ENCODE results near the gene PAM.

The PAM gene

DNA sequence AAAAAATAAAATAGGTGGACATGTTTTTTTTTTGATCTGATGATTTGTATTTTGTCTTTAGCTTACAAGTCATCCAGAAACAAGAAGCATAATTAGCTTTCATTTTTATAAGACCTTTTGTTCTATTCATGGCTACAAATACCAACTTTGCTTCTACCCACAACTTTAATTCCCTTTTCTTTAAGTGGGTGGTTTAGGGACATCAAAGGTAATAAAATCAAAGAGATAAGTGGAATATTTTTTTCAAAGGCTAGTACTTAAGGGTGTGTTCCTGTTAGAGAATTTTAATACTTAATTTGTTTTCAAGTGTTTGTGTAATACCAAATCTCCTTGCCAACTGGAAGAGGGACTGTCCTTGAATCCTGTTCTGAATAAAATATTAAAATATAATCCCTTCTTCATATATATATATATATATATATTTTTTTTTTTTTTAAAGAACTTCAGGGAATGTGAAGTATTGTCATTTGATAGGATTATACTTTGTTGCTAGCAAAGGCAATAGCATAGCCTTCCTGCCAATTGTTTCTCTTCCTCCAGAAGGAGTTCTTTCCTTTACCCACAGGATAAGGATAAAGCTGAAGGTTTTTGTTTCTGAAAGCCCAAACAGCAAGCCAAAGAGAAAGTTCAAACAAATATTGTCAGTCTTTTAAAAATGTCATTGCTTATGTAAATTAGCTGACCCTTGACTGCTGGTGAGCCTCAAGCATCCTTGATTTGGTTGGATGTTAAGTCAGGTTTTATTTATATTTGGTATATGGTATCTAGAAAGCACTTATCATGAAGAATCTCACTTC, 108.9 kb downstream of the PAM start:
- peak; percentile 54 for DNase-seq

DNA sequence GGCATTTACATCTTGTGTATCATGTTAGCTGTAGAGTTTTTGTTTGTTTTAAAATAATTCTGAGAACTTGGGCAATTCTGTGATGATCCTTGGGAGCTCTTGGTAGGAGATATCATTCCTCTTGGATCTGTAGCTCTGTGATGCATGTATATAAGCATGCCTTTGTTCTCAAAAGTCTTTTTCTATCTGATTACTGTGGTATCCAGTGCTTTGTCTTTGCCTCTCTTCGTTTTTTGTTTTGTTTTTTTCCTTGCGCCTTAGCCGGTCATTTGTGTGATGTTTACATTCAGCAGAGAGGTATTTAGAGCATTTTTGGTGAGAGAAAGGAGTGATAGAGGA, 110.0 kb downstream of the PAM start:
- DNase-seq, result no peak

GRCh38 chr5:102865510-102866236, 110.6 kb downstream of the PAM start:
- no peak for DNase-seq

DNA sequence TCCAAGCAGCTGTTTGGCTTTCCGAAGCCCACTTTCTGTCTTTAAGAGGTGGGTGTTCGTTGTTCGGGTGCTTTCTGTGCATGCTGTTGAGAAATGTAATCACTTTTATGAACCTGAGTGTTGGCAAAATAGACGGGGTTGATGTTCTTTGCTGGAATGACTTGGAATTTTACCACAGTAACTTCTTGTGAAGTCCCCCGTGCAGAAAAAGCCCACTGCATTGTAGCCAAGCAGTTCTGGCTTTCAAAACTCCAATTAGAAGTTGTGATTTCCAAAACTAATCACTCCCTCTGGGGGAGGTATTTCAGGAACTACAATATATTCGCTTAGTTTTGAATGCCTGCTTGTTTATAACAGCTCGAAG, 111.1 kb downstream of the PAM start:
- DNase-seq, result no peak

DNA sequence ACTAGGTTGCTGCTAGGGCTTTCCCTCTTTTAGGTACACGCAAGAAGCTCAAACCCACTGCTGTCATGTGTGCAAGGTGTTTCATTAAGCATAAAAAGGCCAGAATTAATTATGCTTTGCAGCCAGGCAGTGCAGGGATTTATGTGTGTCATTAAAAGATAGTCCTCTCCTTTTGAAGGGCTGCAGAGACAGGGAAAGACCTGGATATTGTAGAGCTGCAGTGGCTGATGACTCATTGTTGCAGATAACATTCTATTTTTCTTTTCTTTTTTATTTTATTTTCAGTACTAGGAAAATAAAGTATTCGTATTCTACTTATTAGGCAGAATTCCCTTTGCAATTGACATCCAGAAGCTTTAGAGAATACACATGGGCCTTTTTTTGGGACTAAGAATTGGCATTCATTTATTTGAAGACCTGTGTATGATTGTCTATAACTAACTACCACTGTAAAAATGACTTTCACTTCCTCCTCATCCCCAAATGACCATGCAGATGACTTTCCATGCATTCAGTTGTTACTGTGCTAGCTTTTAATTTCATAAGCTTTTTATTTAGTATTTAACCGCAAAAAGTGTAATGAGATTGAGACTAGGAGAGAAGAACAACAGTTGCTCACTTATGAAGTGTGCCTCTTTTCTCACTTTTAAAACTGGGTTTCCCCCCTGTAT, 113.0 kb downstream of the PAM start:
- DNase-seq, result no peak

DNA sequence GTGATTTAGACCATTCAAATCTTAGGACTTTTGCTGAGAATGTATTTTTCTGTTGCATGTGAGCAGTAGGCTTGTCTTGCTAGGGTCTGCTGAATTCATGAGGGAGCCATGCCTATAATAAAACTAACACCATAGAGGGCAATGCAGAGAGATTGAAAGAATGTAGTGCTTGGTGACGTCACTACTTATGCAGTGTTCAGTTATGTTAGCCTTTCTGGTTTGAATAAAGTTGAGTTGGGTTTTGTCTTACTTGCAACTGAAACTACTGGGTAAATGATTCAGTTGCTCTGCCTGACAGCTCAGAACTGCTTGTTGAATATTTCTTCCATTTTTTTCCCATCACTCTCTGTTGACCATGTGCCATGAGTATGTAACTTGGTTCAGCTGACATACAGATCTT, 114.1 kb downstream of the PAM start:
- no peak for DNase-seq

DNA sequence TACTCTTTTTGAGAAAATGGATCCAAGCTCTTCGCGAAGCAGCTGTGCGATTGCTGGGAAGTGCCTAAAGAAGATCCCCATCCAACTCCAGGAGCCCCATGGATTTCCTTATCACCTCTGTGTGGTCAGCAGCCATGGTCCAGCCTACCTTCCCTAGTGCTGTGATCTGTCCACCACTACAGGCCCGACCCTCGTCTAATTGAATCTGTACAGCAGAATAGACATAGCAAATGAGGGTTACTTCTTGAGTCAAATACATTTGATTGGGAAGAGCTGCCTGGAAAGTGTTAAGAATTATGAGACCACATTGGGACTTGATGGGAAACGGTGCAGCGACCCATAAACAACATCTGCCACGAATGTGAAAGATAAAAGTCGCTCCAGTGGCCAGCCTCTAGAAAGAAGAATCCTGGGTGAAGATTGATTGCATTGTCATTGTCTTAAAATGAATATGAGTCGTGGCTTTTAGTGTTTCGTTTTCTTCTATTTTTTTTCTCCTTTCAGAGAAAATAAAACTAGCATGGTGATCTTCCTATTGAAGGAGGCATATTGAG, 118.4 kb downstream of the PAM start:
- no peak for DNase-seq

DNA sequence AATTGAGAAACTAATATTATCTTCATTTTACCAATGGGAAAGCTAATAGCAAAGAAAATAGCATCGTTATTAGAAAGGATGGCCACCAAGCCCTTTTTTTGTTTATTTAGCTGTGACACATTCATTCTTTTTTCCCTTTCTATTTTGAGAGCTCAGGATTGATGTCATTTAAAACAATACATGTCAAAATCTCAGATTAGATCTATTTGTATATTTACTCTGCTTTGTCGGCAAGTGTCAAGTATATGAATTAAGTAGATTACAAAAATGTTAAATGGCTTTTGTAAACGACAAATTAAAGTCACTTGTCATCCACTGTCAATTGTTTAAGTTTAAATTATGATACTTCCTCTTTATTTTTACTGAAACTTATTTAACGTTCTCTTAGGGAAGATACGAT, 118.9 kb downstream of the PAM start:
- no peak for DNase-seq

DNA sequence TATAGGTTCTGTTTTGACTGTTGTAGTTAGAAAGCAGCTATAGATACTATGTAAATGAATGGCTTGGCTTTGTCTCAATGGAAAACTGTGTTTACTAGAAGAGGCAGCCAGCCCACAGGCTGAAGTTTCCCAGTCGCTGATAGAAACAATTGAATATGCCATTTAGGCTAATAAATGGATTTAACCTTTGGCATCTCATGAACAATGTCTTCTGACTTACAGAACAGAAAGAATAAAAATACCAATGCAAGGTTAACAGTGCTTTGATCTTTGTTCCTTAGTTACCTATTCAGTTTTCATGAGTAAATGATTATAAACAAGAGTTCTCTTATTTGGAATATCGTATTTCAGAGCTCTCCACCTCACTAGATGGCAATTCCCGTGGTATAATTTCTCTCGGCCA, 120.6 kb downstream of the PAM start:
- DNase-seq, result no peak

GRCh38 chr5:102876610-102877009, 121.5 kb downstream of the PAM start:
- DNase-seq, result no peak

DNA sequence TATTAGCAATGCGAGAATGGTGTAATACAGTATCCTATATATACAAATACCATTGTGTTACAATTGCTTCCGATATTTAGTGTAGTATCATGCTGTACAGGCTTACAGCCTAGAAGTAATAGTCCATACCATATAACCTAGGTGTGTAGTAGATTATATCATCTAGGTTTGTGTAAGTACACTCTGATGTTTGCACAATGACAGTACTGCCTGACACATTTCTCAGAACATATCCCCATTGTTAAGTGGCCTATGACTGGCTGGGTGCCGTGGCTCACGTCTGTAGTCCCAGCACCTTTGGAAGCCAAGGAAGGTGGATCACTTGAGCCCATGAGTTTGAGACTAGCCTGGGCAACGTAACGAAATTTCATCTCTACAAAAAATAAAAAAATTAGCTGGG, 124.6 kb downstream of the PAM start:
- DNase-seq, result no peak

GRCh38 chr5:102886586-102886985, 131.5 kb downstream of the PAM start:
- no peak for DNase-seq

DNA sequence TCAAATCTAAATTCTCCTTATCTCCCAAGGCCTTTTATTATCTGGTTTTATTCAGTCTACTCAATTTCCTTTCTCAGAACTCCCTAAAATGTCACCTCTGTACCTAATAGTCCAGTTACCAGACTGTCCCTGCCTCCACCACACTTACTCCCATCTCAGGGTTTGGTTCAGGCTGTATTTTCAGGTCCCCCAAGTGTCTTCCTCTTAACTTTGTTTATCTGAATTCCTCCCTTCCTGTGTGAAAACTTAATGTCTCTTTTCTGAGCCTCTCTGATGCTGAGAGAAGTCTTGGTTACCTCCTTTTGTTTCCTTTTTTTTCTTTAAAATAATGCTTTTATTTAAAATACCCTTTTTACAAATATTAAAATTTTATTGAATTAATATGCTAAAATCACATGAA, 133.4 kb downstream of the PAM start:
- no peak for DNase-seq

GRCh38 chr5:102889033-102889432, 133.9 kb downstream of the PAM start:
- no peak for DNase-seq

- DNase-seq, result no peak
These were observed 135.0 kb downstream of the PAM start for GRCh38 chr5:102890133-102890532.

GRCh38 chr5:102891175-102891574, 136.1 kb downstream of the PAM start:
- DNase-seq, result no peak

DNA sequence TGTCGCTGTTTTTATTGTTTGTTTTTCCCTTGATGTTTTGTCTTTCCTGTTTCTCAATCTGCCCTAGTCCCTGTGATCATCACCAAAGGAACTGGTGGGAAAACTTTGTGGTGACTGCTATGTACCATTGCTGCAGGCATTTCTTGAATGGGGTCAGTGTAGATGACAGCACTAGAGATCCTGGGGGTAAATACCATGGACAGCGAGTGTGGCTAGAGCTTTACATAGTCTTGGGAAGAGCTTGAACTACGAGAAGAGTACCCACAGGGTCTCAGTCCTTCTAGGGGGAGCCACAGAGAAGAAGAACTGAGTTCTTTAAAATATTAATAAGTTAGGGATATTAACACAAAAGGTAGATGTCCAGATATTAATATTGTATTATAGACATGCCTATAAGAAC, 138.8 kb downstream of the PAM start:
- no peak for DNase-seq

GRCh38 chr5:102895234-102895633, 140.1 kb downstream of the PAM start:
- no peak for DNase-seq

DNA sequence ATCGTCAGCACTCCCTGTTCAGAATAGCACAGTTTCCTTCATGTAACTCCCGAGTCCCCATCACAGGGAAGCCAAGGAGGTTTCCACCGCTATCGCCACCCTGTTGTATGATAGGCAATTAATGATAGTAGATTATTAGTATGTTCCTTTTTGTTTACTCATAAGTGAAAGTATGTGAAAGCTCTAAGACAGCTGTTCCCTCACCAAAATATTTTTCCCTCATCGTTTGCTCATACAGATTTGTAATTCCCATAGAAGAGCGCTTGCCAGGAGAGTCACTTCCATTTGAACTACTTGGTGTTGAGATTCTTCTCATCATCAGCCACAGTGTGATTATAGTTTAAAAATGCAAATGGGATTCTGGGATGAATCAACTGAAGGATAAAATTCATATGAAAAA, 140.9 kb downstream of the PAM start:
- no peak for DNase-seq

- DNase-seq, result no peak
These were observed 146.5 kb downstream of the PAM start for GRCh38 chr5:102901424-102902134.

DNA sequence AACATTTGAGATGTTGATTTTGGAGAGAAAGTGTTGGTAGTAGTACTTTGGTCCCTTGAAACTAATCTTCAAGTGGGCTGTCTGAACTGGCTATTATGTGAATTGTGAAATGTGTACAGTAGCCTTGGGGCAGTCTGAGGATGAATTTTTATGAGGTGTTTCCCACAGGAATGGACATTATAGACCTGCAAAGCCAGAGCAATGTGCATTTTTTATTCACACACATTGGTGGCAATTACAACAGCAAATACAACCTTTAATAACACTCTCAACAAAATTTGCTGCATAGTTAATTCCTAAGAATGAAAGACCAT, 147.0 kb downstream of the PAM start:
- DNase-seq, result no peak

DNA sequence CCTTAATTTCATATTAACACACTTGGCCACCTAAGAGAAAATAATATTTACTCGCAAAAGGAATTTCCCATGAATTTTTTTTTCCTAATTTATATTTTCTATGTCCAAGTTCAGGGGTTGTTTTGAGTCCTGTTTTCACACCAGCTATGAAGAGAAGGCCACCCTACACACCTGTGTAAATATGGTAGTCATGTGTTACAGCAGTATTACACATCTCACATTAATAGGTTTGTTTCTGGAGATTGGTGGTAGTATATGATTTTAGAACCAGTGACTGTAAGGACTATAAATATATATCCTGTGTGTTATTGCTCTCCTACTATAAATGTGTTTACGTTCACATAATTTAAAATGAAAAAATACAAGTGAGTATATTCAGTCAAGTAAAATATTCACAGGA, 147.5 kb downstream of the PAM start:
- DNase-seq, result no peak

DNA sequence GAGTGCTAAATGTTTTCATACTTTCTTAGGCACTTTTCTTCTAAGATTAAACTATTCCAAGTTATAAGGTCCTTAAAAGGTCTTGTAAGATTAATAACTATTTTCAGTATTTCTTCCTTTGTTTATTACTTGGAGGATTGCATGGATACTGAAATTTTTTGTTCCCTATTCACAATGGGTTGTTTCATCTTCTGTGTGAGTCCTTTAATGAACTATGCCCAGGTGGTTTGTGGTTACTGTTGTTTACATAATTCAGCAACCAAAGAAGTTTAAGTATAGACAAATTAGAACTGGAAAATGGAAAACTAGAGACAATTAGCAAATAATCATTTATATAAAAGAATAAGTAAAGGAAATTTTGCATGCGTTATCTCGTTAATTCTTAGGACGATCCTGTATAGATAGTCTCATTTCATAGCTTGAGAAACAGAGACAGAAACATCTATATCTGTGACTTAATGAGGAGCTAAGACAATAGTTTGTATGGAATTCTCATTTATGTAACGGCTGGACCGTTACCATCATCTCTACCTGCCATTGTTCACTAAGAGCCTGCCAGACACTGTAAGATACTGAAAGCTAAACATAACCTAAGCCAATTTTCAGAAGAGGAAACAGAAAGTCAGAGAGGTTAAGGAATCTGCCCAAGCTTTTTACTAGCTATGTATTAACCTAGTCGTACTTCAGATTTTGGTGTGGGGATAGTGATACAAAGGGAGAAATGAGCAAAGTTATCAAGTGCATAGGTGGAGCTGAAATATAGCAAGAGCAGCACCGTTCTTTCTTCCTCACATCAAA, 148.2 kb downstream of the PAM start:
- no peak for DNase-seq
